ENCODE measurements around the gene MPZL3.
"Not testable (repeated sequence)": the region's sequence is repeated elsewhere in the genome, so short reads cannot be mapped to it uniquely, and the experiment has no call there.

MPZL3 gene

GRCh38 chr11:118211006-118211405 lies 41.2 kb downstream of the MPZL3 start:
- no peak for DNase-seq

- no peak for DNase-seq
These were observed 41.8 kb downstream of the MPZL3 start for GRCh38 chr11:118210323-118210722.

GRCh38 chr11:118209033-118209432 lies 43.1 kb downstream of the MPZL3 start:
- no peak for DNase-seq

GRCh38 chr11:118207079-118207478 lies 45.1 kb downstream of the MPZL3 start:
- DNase-seq, result no peak

- peak; percentile 2 to 56 for DNase-seq
These were observed 45.7 kb downstream of the MPZL3 start for GRCh38 chr11:118206391-118207031.

- DNase-seq, result no peak
These were observed 46.4 kb downstream of the MPZL3 start for GRCh38 chr11:118205606-118206378.

- DNase-seq, result no peak
These were observed 49.4 kb downstream of the MPZL3 start for GRCh38 chr11:118202599-118203422.

GRCh38 chr11:118201966-118202365 lies 50.2 kb downstream of the MPZL3 start:
- DNase-seq, result no peak

- no peak for DNase-seq
These were observed 51.1 kb downstream of the MPZL3 start for GRCh38 chr11:118200901-118201680.

GRCh38 chr11:118200497-118200896 lies 51.7 kb downstream of the MPZL3 start:
- no peak for DNase-seq

- no peak for DNase-seq
These were observed 53.0 kb downstream of the MPZL3 start for GRCh38 chr11:118199135-118199534.

GRCh38 chr11:118198370-118198769 lies 53.8 kb downstream of the MPZL3 start:
- DNase-seq, result peak; percentile 2 to 49

GRCh38 chr11:118194835-118195627 lies 57.1 kb downstream of the MPZL3 start:
- no peak for DNase-seq

- DNase-seq, result no peak
These were observed 58.1 kb downstream of the MPZL3 start for GRCh38 chr11:118193910-118194566.

- not testable (repeated sequence) for DNase-seq
These were observed 59.3 kb downstream of the MPZL3 start for GRCh38 chr11:118192817-118193216.

GRCh38 chr11:118190942-118191506 lies 61.1 kb downstream of the MPZL3 start:
- not testable (repeated sequence) for DNase-seq

GRCh38 chr11:118186346-118187107 lies 65.6 kb downstream of the MPZL3 start:
- no peak for DNase-seq

- no peak for DNase-seq
These were observed 67.2 kb downstream of the MPZL3 start for GRCh38 chr11:118184784-118185579.

- not testable (repeated sequence) for DNase-seq
These were observed 68.5 kb downstream of the MPZL3 start for GRCh38 chr11:118183691-118184090.

Data from NCI-H524 (cell line).